ENCODE data around the gene CDC6. TPM values are rescaled to one million over a fixed set of nuclear protein-coding genes. Genes with fewer than 3 reads are reported as not detected.

Gene CDC6
- total and polyA plus RNA-seq, 12 donors: 0.49 to 3.0 (median 0.86) TPM

GRCh38 chr17:40350689-40351358 is 63.1 kb downstream of the CDC6 start:
- Histone ChIP-seq H3K36me3 (peaks cover 0 to 77% (median 41%) of the 10 kb centered on the region in 9 donors), H3K4me3 (no peak overlapping the region), H3K9me3 (no peaks in the 10 kb centered on the region), H3K4me1 (peaks cover 44 to 92% (median 74%) of the 10 kb centered on the region in 9 donors), H3K27me3 (no peaks in the 10 kb centered on the region), H3K27ac (peak overlapping the region in 5 of 10 donors; percentile 16 to 99 (median 48))
- DNase-seq (no peak), ATAC-seq (no peak)
- TF ChIP-seq CTCF (IDR thresholded peaks at IDR 0.05): no peak
- WGBS, 2 donors: 63 to 64% methylated on average over 17 of the region's 17 CpGs
- intact Hi-C loops (cut with DNase I): loop anchor here in 6 of 10 donors (2.0 to 10.0 kb wide), 5 partner anchors 40 to 184 kb away; no protein-coding TSS in a partner anchor

- DNase-seq (no peak), ATAC-seq (no peak)
- peaks cover 44 to 91% (median 74%) of the 10 kb centered on the region in 9 donors for H3K4me1 ChIP-seq
- WGBS, 2 donors: 85 to 90% methylated on average over 27 of the region's 27 CpGs
- H3K27ac ChIP-seq: peak overlapping the region in 2 of 10 donors; percentile 4 to 31
- no peak overlapping the region for H3K4me3 ChIP-seq
- no peak for TF ChIP-seq CTCF (IDR thresholded peaks at IDR 0.05)
- intact Hi-C loops (cut with DNase I): loop anchor here in 6 of 10 donors (2.0 to 10.0 kb wide), 5 partner anchors 41 to 183 kb away; no protein-coding TSS in a partner anchor
- H3K36me3 ChIP-seq: peaks cover 0 to 85% (median 41%) of the 10 kb centered on the region in 9 donors
- H3K9me3 ChIP-seq: no peaks in the 10 kb centered on the region
- no peaks in the 10 kb centered on the region for H3K27me3 ChIP-seq
Observed at GRCh38 chr17:40351359-40352236, 63.9 kb downstream of the CDC6 start.

GRCh38 chr17:40352237-40352778 is 64.6 kb downstream of the CDC6 start:
- no peak for ATAC-seq
- Histone ChIP-seq H3K4me1 (peaks cover 36 to 84% (median 68%) of the 10 kb centered on the region in 9 donors), H3K9me3 (no peaks in the 10 kb centered on the region), H3K27me3 (no peaks in the 10 kb centered on the region), H3K4me3 (no peak overlapping the region), H3K27ac (peak overlapping the region in 2 of 10 donors; percentile 4 to 31), H3K36me3 (peaks cover 0 to 89% (median 41%) of the 10 kb centered on the region in 9 donors)
- DNase-seq: no peak
- 82 to 91% methylated on average over 7 of the region's 7 CpGs for WGBS, 2 donors
- no peak for TF ChIP-seq CTCF (IDR thresholded peaks at IDR 0.05)
- intact Hi-C loops (cut with DNase I): loop anchor here in 6 of 10 donors (5.0 to 10.0 kb wide), 4 partner anchors 145 to 182 kb away; no protein-coding TSS in a partner anchor
